CD14-positive monocyte (primary cell): Measurements from ENCODE around the gene GPSM3. TPM values are rescaled to one million over a fixed set of nuclear protein-coding genes. Genes with fewer than 3 reads are reported as not detected.
"Not testable (repeated sequence)": the region's sequence is repeated elsewhere in the genome, so short reads cannot be mapped to it uniquely, and the experiment has no call there.

Experiments used
- DNase-seq, 3 donors: peaks; one replicate each; pipeline ENCODE4 v3.0.0-alpha.2; 2011 to 2022
- H2AFZ ChIP-seq: 2 replicates; pipeline ENCODE4 v1.6.0; 2012; ENCODE audit warnings: mild to moderate bottlenecking, low read depth, low read length, inconsistent platforms; ENCODE audit not compliant: insufficient read depth, poor library complexity, severe bottlenecking
- H3K27ac ChIP-seq, 2 donors: 1 replicate in 1 of 2; 2 replicates in 1 of 2; pipeline ENCODE4 v1.5.1; 2012 to 2013; ENCODE audit warnings: low read length in 2 of 2, control low read depth in 1 of 2, inconsistent platforms in 1 of 2, low read depth in 1 of 2, mild to moderate bottlenecking in 1 of 2
- H3K27me3 ChIP-seq, 2 donors: one replicate each; pipeline versions ENCODE4 v1.6.0 to v1.6.1; 2011 to 2013; ENCODE audit warnings: low read length in 2 of 2; ENCODE audit not compliant: control insufficient read depth in 2 of 2, insufficient read depth in 2 of 2
- H3K36me3 ChIP-seq, 2 donors: replicated peaks in 1 of 2; 1 replicate in 1 of 2; 2 replicates in 1 of 2; pipeline versions ENCODE4 v1.5.1 to v1.6.1; 2012 to 2013; ENCODE audit warnings: low read length in 2 of 2, control low read depth in 1 of 2, inconsistent platforms in 1 of 2, mild to moderate bottlenecking in 1 of 2; ENCODE audit not compliant: insufficient read depth in 2 of 2, control insufficient read depth in 1 of 2
- H3K4me1 ChIP-seq, 2 donors: 1 replicate in 1 of 2; 2 replicates in 1 of 2; pipeline versions ENCODE4 v1.5.1 to v1.6.1; 2012 to 2013; ENCODE audit warnings: low read length in 2 of 2, control low read depth in 1 of 2, inconsistent platforms in 1 of 2, mild to moderate bottlenecking in 1 of 2, moderate library complexity in 1 of 2; ENCODE audit not compliant: insufficient read depth in 2 of 2, control insufficient read depth in 1 of 2
- H3K4me2 ChIP-seq: replicated peaks from 2 replicates; pipeline ENCODE3; 2012; ENCODE audit warnings: low read length, moderate library complexity, mild to moderate bottlenecking; ENCODE audit not compliant: poor library complexity, severe bottlenecking; ENCODE audit errors: extremely low read depth
- H3K4me3 ChIP-seq, 3 experiments: fragments of 200-600 bp in 1 of 3; sonication (generic) in 1 of 3; replicated peaks in 1 of 3; 1 replicate in 2 of 3; 2 replicates in 1 of 3; pipeline ENCODE4 v1.5.1; 2011 to 2013; ENCODE audit warnings: low read length in 3 of 3, mild to moderate bottlenecking in 3 of 3, control low read depth in 2 of 3, low read depth in 2 of 3, inconsistent platforms in 1 of 3, moderate library complexity in 1 of 3
- H3K79me2 ChIP-seq: 2 replicates; pipeline ENCODE4 v1.6.0; 2012; ENCODE audit warnings: mild to moderate bottlenecking, control low read depth, inconsistent platforms, low read length, moderate library complexity; ENCODE audit not compliant: insufficient read depth
- H3K9ac ChIP-seq: 2 replicates; pipeline ENCODE4 v1.6.0; 2017; ENCODE audit warnings: low read length, mild to moderate bottlenecking; ENCODE audit not compliant: insufficient read depth, poor library complexity, severe bottlenecking
- H3K9me3 ChIP-seq, 2 donors: replicated peaks in 1 of 2; 1 replicate in 1 of 2; 2 replicates in 1 of 2; pipeline versions ENCODE4 v1.5.1 to v1.6.1; 2012 to 2013; ENCODE audit warnings: low read length in 2 of 2, control low read depth in 1 of 2; ENCODE audit not compliant: control insufficient read depth in 1 of 2, insufficient read depth in 1 of 2
- H4K20me1 ChIP-seq: 2 replicates; pipeline ENCODE4 v1.6.0; 2012; ENCODE audit warnings: mild to moderate bottlenecking, low read length, control low read depth, moderate library complexity; ENCODE audit not compliant: insufficient read depth
- H3K27ac Mint-ChIP-seq, 7 donors: one replicate each; pipeline ENCODE4 v1.8.0; 2020; ENCODE audit warnings: mild to moderate bottlenecking in 7 of 7, mixed read lengths in 7 of 7, moderate library complexity in 6 of 7, inconsistent platforms in 2 of 7
- H3K27me3 Mint-ChIP-seq, 3 donors: one replicate each; pipeline ENCODE4 v1.8.0; 2021 to 2022; ENCODE audit warnings: low read depth in 3 of 3, mild to moderate bottlenecking in 3 of 3, mixed read lengths in 3 of 3, moderate library complexity in 3 of 3, inconsistent platforms in 1 of 3
- H3K36me3 Mint-ChIP-seq, 2 donors: one replicate each; pipeline ENCODE4 v1.8.0; 2020; ENCODE audit warnings: mixed read lengths in 2 of 2, inconsistent platforms in 1 of 2, mild to moderate bottlenecking in 1 of 2
- H3K4me1 Mint-ChIP-seq: one replicate; pipeline ENCODE4 v1.8.0; 2020; ENCODE audit warnings: mild to moderate bottlenecking, mixed read lengths
- H3K4me3 Mint-ChIP-seq, 2 donors: one replicate each; pipeline ENCODE4 v1.8.0; 2020; ENCODE audit warnings: mild to moderate bottlenecking in 2 of 2, mixed read lengths in 2 of 2, moderate library complexity in 1 of 2
- H3K9me3 Mint-ChIP-seq, 7 donors: one replicate each; pipeline ENCODE4 v1.8.0; 2020 to 2022; ENCODE audit warnings: mixed read lengths in 7 of 7, mild to moderate bottlenecking in 6 of 7, moderate library complexity in 6 of 7, inconsistent platforms in 2 of 7
- CTCF ChIP-seq: fragments of 200-600 bp; IDR thresholded peaks from one replicate; pipeline ENCODE4 v1.8.0; 2022; ENCODE audit warnings: antibody characterized with exemption, mild to moderate bottlenecking
- WGBS: methylation state at CpG from one replicate; pipeline ENCODE4 v1.1.5; 2013; ENCODE audit warnings: missing lambda C conversion rate; ENCODE audit not compliant: insufficient coverage; 5-methylcytosine and 5-hydroxymethylcytosine counted together
- intact Hi-C, 2 donors: fragments of 100-400 bp; cut with micrococcal nuclease; formaldehyde crosslinking; loops; one replicate each; pipeline versions ENCODE4 v1.15.0 to v1.15.1; 2023
- polyA plus RNA-seq, 3 donors: library from polyadenylated mRNA; depleted of rRNA in 1 of 3; unstranded in 2 of 3; stranded (reverse) in 1 of 3; fragments of 300-500 nt in 2 of 3; fragments of >200 nt in 1 of 3; fragmentation: Illumina TruSeq in 2 of 3; gene quantifications; 1 replicate in 2 of 3; 2 replicates in 1 of 3; pipeline ENCODE4 v1.2.3, GENCODE V29; 2012 to 2021

The GPSM3 gene
- polyA plus RNA-seq, 3 donors: 86.1 to 340 (median 101) TPM

- Histone ChIP-seq H4K20me1 (peaks cover 7% of the 10 kb centered on the region), H3K9me3 (no peaks in the 10 kb centered on the region), H3K79me2 (peaks cover 79% of the 10 kb centered on the region), H2AFZ (no peak overlapping the region), H3K4me2 (peak overlapping the region; percentile 100), H3K36me3 (peaks cover 46 to 61% of the 10 kb centered on the region in 2 donors), H3K4me1 (peaks cover 57 to 62% of the 10 kb centered on the region in 2 donors), H3K9ac (no peak overlapping the region), H3K27me3 (no peaks in the 10 kb centered on the region), H3K27ac (peak overlapping the region; percentile 0 to 95), H3K4me3 (peak overlapping the region in 1 of 3 experiments; percentile 98)
- peak overlapping the region; percentile 52 to 71 for H3K4me3 Mint-ChIP-seq
- peaks cover 0 to 2% (median 1%) of the 10 kb centered on the region in 3 donors for H3K27me3 Mint-ChIP-seq
- H3K27ac Mint-ChIP-seq: peak overlapping the region; percentile 57 to 92 (median 85)
- 5% methylated on average over 6 of the region's 12 CpGs for WGBS
- peaks cover 62% of the 10 kb centered on the region for H3K4me1 Mint-ChIP-seq
- TF ChIP-seq CTCF: no peak
- H3K36me3 Mint-ChIP-seq: peaks cover 56 to 72% of the 10 kb centered on the region in 2 donors
- intact Hi-C loops: no loop called here
- peak in 1 of 3 donors; percentile 37 for DNase-seq
- H3K9me3 Mint-ChIP-seq: no peaks in the 10 kb centered on the region
Observed at GRCh38 chr6:32187009-32187709, 5.3 kb downstream of the GPSM3 start.

- DNase-seq, H3K9ac ChIP-seq, H3K27me3 Mint-ChIP-seq, H4K20me1 ChIP-seq, H3K27me3 ChIP-seq, intact Hi-C loops, H3K9me3 ChIP-seq, H3K9me3 Mint-ChIP-seq, H2AFZ ChIP-seq: not testable (repeated sequence)
- peaks cover 48 to 68% of the 10 kb centered on the region in 2 donors for H3K36me3 ChIP-seq
- peak overlapping the region; percentile 57 to 92 (median 85) for H3K27ac Mint-ChIP-seq
- peaks cover 58 to 77% of the 10 kb centered on the region in 2 donors for H3K36me3 Mint-ChIP-seq
- H3K4me1 ChIP-seq: peaks cover 56 to 61% of the 10 kb centered on the region in 2 donors
- peak overlapping the region; percentile 37 to 95 for H3K27ac ChIP-seq
- peaks cover 62% of the 10 kb centered on the region for H3K4me1 Mint-ChIP-seq
- H3K79me2 ChIP-seq: peaks cover 74% of the 10 kb centered on the region
- 87% methylated on average over 6 of the region's 10 CpGs for WGBS
- H3K4me2 ChIP-seq: peak overlapping the region; percentile 100
- H3K4me3 Mint-ChIP-seq: peak overlapping the region; percentile 21 to 71
- H3K4me3 ChIP-seq: peak overlapping the region in 1 of 3 experiments; percentile 98
Observed at GRCh38 chr6:32186151-32186840, 6.1 kb downstream of the GPSM3 start.

- H3K4me3 Mint-ChIP-seq, H3K27me3 Mint-ChIP-seq, H3K4me2 ChIP-seq, H4K20me1 ChIP-seq, intact Hi-C loops, H2AFZ ChIP-seq, H3K9ac ChIP-seq, H3K27me3 ChIP-seq, H3K9me3 Mint-ChIP-seq, H3K9me3 ChIP-seq, H3K4me3 ChIP-seq: not testable (repeated sequence)
- H3K27ac Mint-ChIP-seq: peak overlapping the region; percentile 57 to 92 (median 85)
- H3K27ac ChIP-seq: peak overlapping the region; percentile 37 to 95
- peak; percentile 47 to 78 (median 51) for DNase-seq
- peaks cover 63% of the 10 kb centered on the region for H3K4me1 Mint-ChIP-seq
- peaks cover 54 to 69% of the 10 kb centered on the region in 2 donors for H3K36me3 ChIP-seq
- H3K79me2 ChIP-seq: peaks cover 74% of the 10 kb centered on the region
- H3K4me1 ChIP-seq: peaks cover 50 to 55% of the 10 kb centered on the region in 2 donors
- WGBS: 60% methylated on average over 1 of the region's 11 CpGs
- H3K36me3 Mint-ChIP-seq: peaks cover 59 to 79% of the 10 kb centered on the region in 2 donors
Observed at GRCh38 chr6:32185681-32186131, 6.7 kb downstream of the GPSM3 start.
